Measurements from ENCODE around the gene MICU2. TPM values are rescaled to one million over a fixed set of nuclear protein-coding genes. Genes with fewer than 3 reads are reported as not detected.

MICU2 gene
- total and polyA plus RNA-seq, 2 donors (not counting 1 experiment from before 2014, with no cell fraction given), result 43.3 to 43.9 TPM

DNA sequence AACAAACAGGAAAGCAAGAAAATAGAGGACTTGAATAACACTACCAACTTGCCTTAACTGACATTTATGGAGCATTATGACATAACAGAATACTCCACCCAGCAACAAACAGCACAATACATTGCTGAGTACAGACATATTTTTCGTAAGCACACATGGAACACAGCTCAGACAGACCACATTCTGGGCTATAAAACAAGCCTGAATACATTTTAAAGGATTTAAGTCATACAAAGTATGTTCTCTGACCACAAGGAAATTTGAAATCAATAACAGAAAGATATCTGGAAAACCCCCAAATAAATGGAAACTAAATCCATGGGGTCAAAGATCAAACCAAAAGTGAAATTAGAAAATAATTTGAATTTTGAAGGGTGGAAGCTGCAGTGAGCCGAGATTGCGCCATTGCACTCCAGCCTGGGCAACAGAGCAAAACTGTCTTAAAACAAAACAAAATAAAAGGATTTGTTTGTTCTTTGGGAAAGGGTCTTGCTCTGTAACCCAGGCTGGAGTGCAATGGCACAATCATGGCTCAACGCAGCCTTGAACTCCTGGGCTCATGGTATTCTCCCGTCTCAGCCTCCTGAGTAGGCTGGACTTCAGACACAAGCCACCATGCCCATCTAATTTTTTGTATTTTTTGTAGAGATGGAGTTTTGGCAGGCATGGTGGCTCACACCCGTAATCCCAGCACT lies 150.4 kb downstream of the MICU2 start:
- Histone ChIP-seq H3K36me3 (ENCODE audit: control insufficient read depth, insufficient read depth, low read length) (no peaks in the 10 kb centered on the region), H3K79me2 (ENCODE audit: control insufficient read depth, insufficient read depth, low read length) (peaks cover 32% of the 10 kb centered on the region), H3K4me2 (ENCODE audit: extremely low read depth, insufficient read depth, low read length) (no peak overlapping the region), H3K4me1 (ENCODE audit: control insufficient read depth, extremely low read depth, insufficient read depth, low read length) (no peaks in the 10 kb centered on the region), H4K20me1 (ENCODE audit: control insufficient read depth, extremely low read depth, insufficient read depth, low read length) (no peaks in the 10 kb centered on the region), H2AFZ (ENCODE audit: low read length) (no peak overlapping the region), H3K4me3 (replicated peaks in 1 of 4; ENCODE audit: control extremely low read depth in 1 of 4, insufficient read depth in 1 of 4, low read depth in 3 of 4, low read length in 4 of 4) (no peak overlapping the region), H3K9me3 (ENCODE audit: control insufficient read depth, insufficient read depth, low read depth, low read length) (no peaks in the 10 kb centered on the region), H3K27me3 (ENCODE audit: control insufficient read depth, insufficient read depth, low read length) (no peaks in the 10 kb centered on the region), H3K9ac (ENCODE audit: insufficient read depth, low read length) (no peak overlapping the region), H3K27ac (ENCODE audit: insufficient read depth, low read length) (no peak overlapping the region)
- TF ChIP-seq EZH2 (IDR thresholded peaks at IDR 0.05; ENCODE audit: low read length, missing control alignments), result no peak
- TF ChIP-seq CTCF (conservative IDR thresholded peaks at IDR 0.05 in 1 of 2, IDR thresholded peaks at IDR 0.05 in 1 of 2; ENCODE audit: low read depth in 1 of 2, low read length in 2 of 2), result no peak
- peak in 1 of 2 donors; percentile 77 for DNase-seq (ENCODE audit: low read depth in 2 of 2)

DNA sequence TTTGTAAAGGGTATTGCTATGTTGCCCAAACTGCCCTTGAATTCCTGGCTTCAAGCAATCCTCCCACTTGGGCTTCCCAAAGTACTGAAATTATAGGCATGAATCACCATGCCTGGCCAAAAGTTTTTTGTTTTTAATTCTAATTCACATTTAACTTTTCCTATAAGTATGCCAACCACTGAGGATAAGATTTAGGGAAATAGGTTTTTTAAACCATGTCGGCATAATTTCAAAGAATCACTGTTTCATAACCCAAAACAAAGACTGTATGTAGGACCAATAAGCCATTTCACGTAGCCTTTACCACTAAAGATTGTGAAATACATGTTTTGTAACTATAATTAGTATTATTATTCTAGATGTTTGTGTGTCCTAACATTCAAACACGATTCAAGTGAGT lies 153.0 kb downstream of the MICU2 start:
- no peaks in the 10 kb centered on the region for H4K20me1 ChIP-seq (ENCODE audit: control insufficient read depth, extremely low read depth, insufficient read depth, low read length)
- H3K4me2 ChIP-seq (ENCODE audit: extremely low read depth, insufficient read depth, low read length), result no peak overlapping the region
- no peak overlapping the region for H3K9ac ChIP-seq (ENCODE audit: insufficient read depth, low read length)
- no peaks in the 10 kb centered on the region for H3K27me3 ChIP-seq (ENCODE audit: control insufficient read depth, insufficient read depth, low read length)
- peaks cover 11% of the 10 kb centered on the region for H3K79me2 ChIP-seq (ENCODE audit: control insufficient read depth, insufficient read depth, low read length)
- no peak for DNase-seq (ENCODE audit: low read depth in 2 of 2)
- H3K4me3 ChIP-seq (replicated peaks in 1 of 4; ENCODE audit: control extremely low read depth in 1 of 4, insufficient read depth in 1 of 4, low read depth in 3 of 4, low read length in 4 of 4), result no peak overlapping the region
- no peak overlapping the region for H3K27ac ChIP-seq (ENCODE audit: insufficient read depth, low read length)
- H3K9me3 ChIP-seq (ENCODE audit: control insufficient read depth, insufficient read depth, low read depth, low read length), result no peaks in the 10 kb centered on the region
- no peak overlapping the region for H2AFZ ChIP-seq (ENCODE audit: low read length)
- TF ChIP-seq EZH2 (IDR thresholded peaks at IDR 0.05; ENCODE audit: low read length, missing control alignments) (no peak), CTCF (conservative IDR thresholded peaks at IDR 0.05 in 1 of 2, IDR thresholded peaks at IDR 0.05 in 1 of 2; ENCODE audit: low read depth in 1 of 2, low read length in 2 of 2) (no peak)
- H3K4me1 ChIP-seq (ENCODE audit: control insufficient read depth, extremely low read depth, insufficient read depth, low read length), result no peaks in the 10 kb centered on the region
- H3K36me3 ChIP-seq (ENCODE audit: control insufficient read depth, insufficient read depth, low read length), result no peaks in the 10 kb centered on the region

- Histone ChIP-seq H3K4me1 (ENCODE audit: control insufficient read depth, extremely low read depth, insufficient read depth, low read length) (no peaks in the 10 kb centered on the region), H3K27ac (ENCODE audit: insufficient read depth, low read length) (no peak overlapping the region), H2AFZ (ENCODE audit: low read length) (no peak overlapping the region), H3K4me3 (replicated peaks in 1 of 4; ENCODE audit: control extremely low read depth in 1 of 4, insufficient read depth in 1 of 4, low read depth in 3 of 4, low read length in 4 of 4) (no peak overlapping the region), H3K27me3 (ENCODE audit: control insufficient read depth, insufficient read depth, low read length) (no peaks in the 10 kb centered on the region), H3K36me3 (ENCODE audit: control insufficient read depth, insufficient read depth, low read length) (no peaks in the 10 kb centered on the region), H3K4me2 (ENCODE audit: extremely low read depth, insufficient read depth, low read length) (no peak overlapping the region), H3K9me3 (ENCODE audit: control insufficient read depth, insufficient read depth, low read depth, low read length) (no peaks in the 10 kb centered on the region), H3K79me2 (ENCODE audit: control insufficient read depth, insufficient read depth, low read length) (peaks cover 1% of the 10 kb centered on the region), H3K9ac (ENCODE audit: insufficient read depth, low read length) (no peak overlapping the region), H4K20me1 (ENCODE audit: control insufficient read depth, extremely low read depth, insufficient read depth, low read length) (no peaks in the 10 kb centered on the region)
- DNase-seq (ENCODE audit: low read depth in 2 of 2), result no peak
- TF ChIP-seq CTCF (conservative IDR thresholded peaks at IDR 0.05 in 1 of 2, IDR thresholded peaks at IDR 0.05 in 1 of 2; ENCODE audit: low read depth in 1 of 2, low read length in 2 of 2) (no peak), EZH2 (IDR thresholded peaks at IDR 0.05; ENCODE audit: low read length, missing control alignments) (no peak)
Measured at GRCh38 chr13:21446656-21447055, 157.3 kb downstream of the MICU2 start.

All from fibroblast of lung (primary cell).